WTC11 (cell line): Measurements from ENCODE around the gene CLHC1. TPM values are rescaled to one million over a fixed set of nuclear protein-coding genes. Genes with fewer than 3 reads are reported as not detected.
A peak's percentile ranks its signal among the peaks of the same experiment; 100 is the strongest.

ENCODE experiments used
- ATAC-seq: fragments of 200-7000 bp; cut with Tn5 transposase; 2 replicates; pipeline ENCODE4 v1.10.0; 2021; ENCODE audit warnings: mild to moderate bottlenecking, moderate library complexity
- CTCF ChIA-PET: fragments of 300-600 bp; sonication (Branson Sonifier 250); formaldehyde crosslinking; loops from one replicate; lab custom pipeline; 2021; ENCODE audit warnings: antibody characterized with exemption; lab: Charles Lee
- POLR2A ChIA-PET: fragments of 350-600 bp; sonication (Branson Sonifier 250); formaldehyde crosslinking; loops from one replicate; lab custom pipeline; 2021; ENCODE audit warnings: antibody characterized with exemption; lab: Charles Lee
- DNase-seq: peaks from one replicate; pipeline ENCODE4 v3.0.0; 2021; ENCODE audit warnings: low spot score
- H3K27ac Mint-ChIP-seq: 2 replicates; pipeline ENCODE4 v1.8.0; 2021; ENCODE audit warnings: mixed read lengths
- H3K27me3 Mint-ChIP-seq: 2 replicates; pipeline ENCODE4 v1.8.0; 2021; ENCODE audit warnings: low read depth, mild to moderate bottlenecking, moderate library complexity, mixed read lengths
- H3K36me3 Mint-ChIP-seq: 2 replicates; pipeline ENCODE4 v1.8.0; 2021; ENCODE audit warnings: mixed read lengths
- H3K4me1 Mint-ChIP-seq: 2 replicates; pipeline ENCODE4 v1.8.0; 2022; ENCODE audit warnings: mixed read lengths
- H3K4me3 Mint-ChIP-seq: 2 replicates; pipeline ENCODE4 v1.8.0; 2021; ENCODE audit warnings: mild to moderate bottlenecking, moderate library complexity, mixed read lengths
- H3K9me3 Mint-ChIP-seq: 2 replicates; pipeline ENCODE4 v1.8.0; 2021; ENCODE audit warnings: mixed read lengths
- AFF4 ChIP-seq: sonication (generic); formaldehyde crosslinking; IDR thresholded peaks from 2 replicates; pipeline ENCODE4 v1.8.1; 2023; ENCODE audit warnings: mild to moderate bottlenecking, missing genetic modification reagents, borderline replicate concordance
- CREB1 ChIP-seq: sonication (generic); formaldehyde crosslinking; IDR thresholded peaks from 2 replicates; pipeline ENCODE4 v1.8.0; 2023; ENCODE audit warnings: mild to moderate bottlenecking, missing genetic modification reagents
- ESRRA ChIP-seq: sonication (generic); formaldehyde crosslinking; IDR thresholded peaks from 2 replicates; pipeline ENCODE4 v1.8.1; 2022; ENCODE audit warnings: mild to moderate bottlenecking, missing genetic modification reagents, borderline replicate concordance
- FOXP1 ChIP-seq: sonication (generic); formaldehyde crosslinking; IDR thresholded peaks from 2 replicates; pipeline ENCODE4 v1.8.0; 2022; ENCODE audit warnings: missing genetic modification reagents, mild to moderate bottlenecking, moderate library complexity, borderline replicate concordance
- OVOL2 ChIP-seq: fragments of 250-450 bp; sonication (Bioruptor Pico); IDR thresholded peaks from 2 replicates; pipeline ENCODE4 v1.9.0; 2021; ENCODE audit warnings: mild to moderate bottlenecking, borderline replicate concordance
- PREB ChIP-seq: sonication (generic); formaldehyde crosslinking; IDR thresholded peaks from 2 replicates; pipeline ENCODE4 v1.8.1; 2022; ENCODE audit warnings: mild to moderate bottlenecking, missing genetic modification reagents, moderate library complexity, borderline replicate concordance
- ZNF121 ChIP-seq: sonication (generic); formaldehyde crosslinking; IDR thresholded peaks from 2 replicates; pipeline ENCODE4 v1.8.0; 2023; ENCODE audit warnings: missing genetic modification reagents
- ZNF281 ChIP-seq: sonication (generic); formaldehyde crosslinking; IDR thresholded peaks from 2 replicates; pipeline ENCODE4 v1.8.0; 2023; ENCODE audit warnings: mild to moderate bottlenecking, missing genetic modification reagents
- ZNF396 ChIP-seq: fragments of 250-450 bp; sonication (Bioruptor Pico); IDR thresholded peaks from 2 replicates; pipeline ENCODE4 v1.8.0; 2021; ENCODE audit warnings: mild to moderate bottlenecking, moderate library complexity, borderline replicate concordance
- ZNF416 ChIP-seq: fragments of 250-450 bp; sonication (Bioruptor Pico); IDR thresholded peaks from 2 replicates; pipeline ENCODE4 v1.9.0; 2021; ENCODE audit warnings: mild to moderate bottlenecking, inconsistent platforms
- total RNA-seq: library from RNA; stranded (reverse); gene quantifications from 3 replicates; pipeline ENCODE4 v1.2.3, GENCODE V29; 2021
- TF ChIP-seq, protein P1 (sequence below): sonication (generic); formaldehyde crosslinking; IDR thresholded peaks from 2 replicates; pipeline ENCODE4 v1.8.0; 2022; ENCODE audit warnings: mild to moderate bottlenecking, missing genetic modification reagents
- TF ChIP-seq, protein P2 (sequence below): fragments of 200-600 bp; IDR thresholded peaks from 2 replicates; pipeline ENCODE4 v1.8.0; 2022; ENCODE audit warnings: antibody characterized with exemption
- TF ChIP-seq, protein P3 (sequence below): sonication (generic); formaldehyde crosslinking; IDR thresholded peaks from 2 replicates; pipeline ENCODE4 v1.8.0; 2023; ENCODE audit warnings: missing genetic modification reagents
- TF ChIP-seq, protein P4 (sequence below): sonication (generic); formaldehyde crosslinking; IDR thresholded peaks from 2 replicates; pipeline ENCODE4 v1.8.0; 2022; ENCODE audit warnings: mild to moderate bottlenecking, missing genetic modification reagents
- TF ChIP-seq, protein P5 (sequence below): sonication (generic); formaldehyde crosslinking; conservative IDR thresholded peaks from 2 replicates; pipeline ENCODE4 v1.8.1; 2023; ENCODE audit warnings: mild to moderate bottlenecking, low read depth, missing genetic modification reagents, moderate library complexity

The CLHC1 gene
- total RNA-seq, 1 experiment from 2014 or later, result 7.5 TPM

GRCh38 chr2:55169359-55169758, 62.7 kb downstream of the CLHC1 start (continued):
- no peak for TF ChIP-seq PREB (CRISPR knock-in tag)
- TF ChIP-seq, protein P1, sequence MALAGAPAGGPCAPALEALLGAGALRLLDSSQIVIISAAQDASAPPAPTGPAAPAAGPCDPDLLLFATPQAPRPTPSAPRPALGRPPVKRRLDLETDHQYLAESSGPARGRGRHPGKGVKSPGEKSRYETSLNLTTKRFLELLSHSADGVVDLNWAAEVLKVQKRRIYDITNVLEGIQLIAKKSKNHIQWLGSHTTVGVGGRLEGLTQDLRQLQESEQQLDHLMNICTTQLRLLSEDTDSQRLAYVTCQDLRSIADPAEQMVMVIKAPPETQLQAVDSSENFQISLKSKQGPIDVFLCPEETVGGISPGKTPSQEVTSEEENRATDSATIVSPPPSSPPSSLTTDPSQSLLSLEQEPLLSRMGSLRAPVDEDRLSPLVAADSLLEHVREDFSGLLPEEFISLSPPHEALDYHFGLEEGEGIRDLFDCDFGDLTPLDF, result no peak
- no peak for TF ChIP-seq AFF4 (CRISPR knock-in tag)
- TF ChIP-seq, all 79 proteins: peak for 0

DNA sequence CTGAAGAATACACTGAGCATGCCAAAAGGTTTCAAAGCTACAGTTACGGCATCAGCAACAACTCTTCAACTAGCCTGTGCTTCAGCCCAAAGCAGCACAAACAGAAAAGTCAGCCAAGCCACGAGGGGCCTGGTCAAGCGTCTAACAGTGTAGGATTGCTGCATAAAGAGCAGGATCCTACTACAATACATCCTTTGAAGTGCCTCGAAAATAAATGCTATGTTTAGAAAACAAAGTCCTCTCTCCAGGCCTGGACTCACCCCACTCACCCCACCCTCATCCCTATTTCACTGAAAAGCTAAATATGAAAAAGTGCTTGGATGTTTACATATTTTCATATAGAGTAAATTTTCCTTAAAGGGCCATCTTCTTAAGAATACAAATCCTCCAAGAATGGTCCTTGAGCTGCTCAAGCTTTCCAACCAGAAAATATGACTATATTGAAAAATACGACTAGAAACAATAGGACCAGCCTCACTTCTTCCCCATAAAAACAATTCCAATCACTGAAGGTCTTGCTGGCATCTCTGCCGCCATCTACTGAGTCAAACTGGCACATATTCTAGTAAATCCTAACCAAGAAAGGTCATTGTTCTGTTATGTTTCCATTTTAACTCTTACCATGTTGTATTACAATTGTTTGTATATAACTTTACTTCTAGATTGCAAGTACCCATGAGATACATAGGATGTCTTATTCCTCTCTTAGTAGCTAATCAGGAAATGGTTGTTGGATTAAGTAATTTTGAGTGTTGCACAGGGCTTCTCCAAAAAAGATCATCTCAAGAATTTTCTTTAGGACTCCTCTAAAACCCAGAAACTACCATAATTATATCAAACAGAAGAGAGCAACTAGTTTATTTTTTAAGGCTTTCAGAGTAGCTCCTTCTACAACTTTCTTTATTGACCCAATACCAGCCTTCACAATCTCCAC, 63.6 kb downstream of the CLHC1 start:
- ChIA-PET POLR2A (interaction anchor here (0.6 kb wide), 1 partner anchor 252 kb away, joined by 4 read pairs; no protein-coding TSS in a partner anchor), CTCF (interaction anchor here (0.7 to 4.2 kb wide), 11 partner anchors 31 to 502 kb away, joined by 3 to 25 read pairs (median 5); partner anchors contain the start of gene RTN4)
- ATAC-seq (0 out of 2 replicates have a peak, but pooled peaks have one; percentile 38), DNase-seq (no peak)
- Mint-ChIP-seq H3K27ac (no peak overlapping the region; the same call in 1 of the 2 replicates), H3K27me3 (no peaks in the 10 kb centered on the region), H3K4me1 (peaks cover 26% of the 10 kb centered on the region), H3K36me3 (no peaks in the 10 kb centered on the region), H3K9me3 (no peaks in the 10 kb centered on the region), H3K4me3 (no peak overlapping the region)
- TF ChIP-seq, protein P2, sequence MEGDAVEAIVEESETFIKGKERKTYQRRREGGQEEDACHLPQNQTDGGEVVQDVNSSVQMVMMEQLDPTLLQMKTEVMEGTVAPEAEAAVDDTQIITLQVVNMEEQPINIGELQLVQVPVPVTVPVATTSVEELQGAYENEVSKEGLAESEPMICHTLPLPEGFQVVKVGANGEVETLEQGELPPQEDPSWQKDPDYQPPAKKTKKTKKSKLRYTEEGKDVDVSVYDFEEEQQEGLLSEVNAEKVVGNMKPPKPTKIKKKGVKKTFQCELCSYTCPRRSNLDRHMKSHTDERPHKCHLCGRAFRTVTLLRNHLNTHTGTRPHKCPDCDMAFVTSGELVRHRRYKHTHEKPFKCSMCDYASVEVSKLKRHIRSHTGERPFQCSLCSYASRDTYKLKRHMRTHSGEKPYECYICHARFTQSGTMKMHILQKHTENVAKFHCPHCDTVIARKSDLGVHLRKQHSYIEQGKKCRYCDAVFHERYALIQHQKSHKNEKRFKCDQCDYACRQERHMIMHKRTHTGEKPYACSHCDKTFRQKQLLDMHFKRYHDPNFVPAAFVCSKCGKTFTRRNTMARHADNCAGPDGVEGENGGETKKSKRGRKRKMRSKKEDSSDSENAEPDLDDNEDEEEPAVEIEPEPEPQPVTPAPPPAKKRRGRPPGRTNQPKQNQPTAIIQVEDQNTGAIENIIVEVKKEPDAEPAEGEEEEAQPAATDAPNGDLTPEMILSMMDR, result peak; percentile 34; the same call in 1 of the 2 replicates
- TF ChIP-seq ZNF416 (CRISPR knock-in tag), result no peak

DNA sequence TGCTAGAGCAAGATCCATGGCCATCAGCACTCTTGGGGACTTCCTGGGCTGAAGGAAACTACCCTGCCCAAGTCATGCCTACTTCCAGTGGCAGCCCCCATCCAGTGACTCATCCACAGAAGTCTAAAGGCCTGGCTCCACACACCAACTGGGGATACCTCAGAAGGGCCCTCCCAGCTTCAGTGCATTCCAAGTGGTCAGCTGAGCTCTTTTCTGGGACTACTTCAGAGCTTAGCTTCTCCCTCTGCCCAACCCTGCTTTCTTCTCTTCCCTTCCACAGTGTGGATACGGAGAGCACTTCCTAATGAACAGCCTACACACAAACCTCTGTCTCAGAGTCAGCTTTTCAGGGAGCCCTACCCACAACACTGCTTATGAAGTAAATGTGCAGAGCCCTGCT, 66.5 kb downstream of the CLHC1 start:
- no peak overlapping the region for H3K4me3 Mint-ChIP-seq
- CTCF ChIA-PET, result interaction anchor here (1.0 to 3.6 kb wide), 2 partner anchors 116 to 140 kb away, joined by 3 to 25 read pairs; partner anchors contain the start of gene RTN4
- no peak for ATAC-seq
- DNase-seq, result no peak
- H3K36me3 Mint-ChIP-seq, result no peaks in the 10 kb centered on the region
- TF ChIP-seq ZNF281 (no peak), ZNF396 (no peak), ESRRA (CRISPR knock-in tag) (no peak), CREB1 (CRISPR knock-in tag) (no peak), OVOL2 (CRISPR knock-in tag) (no peak), FOXP1 (CRISPR knock-in tag) (no peak), ZNF121 (CRISPR knock-in tag) (no peak)
- TF ChIP-seq, protein P3, sequence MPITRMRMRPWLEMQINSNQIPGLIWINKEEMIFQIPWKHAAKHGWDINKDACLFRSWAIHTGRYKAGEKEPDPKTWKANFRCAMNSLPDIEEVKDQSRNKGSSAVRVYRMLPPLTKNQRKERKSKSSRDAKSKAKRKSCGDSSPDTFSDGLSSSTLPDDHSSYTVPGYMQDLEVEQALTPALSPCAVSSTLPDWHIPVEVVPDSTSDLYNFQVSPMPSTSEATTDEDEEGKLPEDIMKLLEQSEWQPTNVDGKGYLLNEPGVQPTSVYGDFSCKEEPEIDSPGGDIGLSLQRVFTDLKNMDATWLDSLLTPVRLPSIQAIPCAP (CRISPR knock-in tag), result no peak
- TF ChIP-seq, protein P4, sequence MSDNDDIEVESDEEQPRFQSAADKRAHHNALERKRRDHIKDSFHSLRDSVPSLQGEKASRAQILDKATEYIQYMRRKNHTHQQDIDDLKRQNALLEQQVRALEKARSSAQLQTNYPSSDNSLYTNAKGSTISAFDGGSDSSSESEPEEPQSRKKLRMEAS (CRISPR knock-in tag), result no peak
- TF ChIP-seq, protein P5, sequence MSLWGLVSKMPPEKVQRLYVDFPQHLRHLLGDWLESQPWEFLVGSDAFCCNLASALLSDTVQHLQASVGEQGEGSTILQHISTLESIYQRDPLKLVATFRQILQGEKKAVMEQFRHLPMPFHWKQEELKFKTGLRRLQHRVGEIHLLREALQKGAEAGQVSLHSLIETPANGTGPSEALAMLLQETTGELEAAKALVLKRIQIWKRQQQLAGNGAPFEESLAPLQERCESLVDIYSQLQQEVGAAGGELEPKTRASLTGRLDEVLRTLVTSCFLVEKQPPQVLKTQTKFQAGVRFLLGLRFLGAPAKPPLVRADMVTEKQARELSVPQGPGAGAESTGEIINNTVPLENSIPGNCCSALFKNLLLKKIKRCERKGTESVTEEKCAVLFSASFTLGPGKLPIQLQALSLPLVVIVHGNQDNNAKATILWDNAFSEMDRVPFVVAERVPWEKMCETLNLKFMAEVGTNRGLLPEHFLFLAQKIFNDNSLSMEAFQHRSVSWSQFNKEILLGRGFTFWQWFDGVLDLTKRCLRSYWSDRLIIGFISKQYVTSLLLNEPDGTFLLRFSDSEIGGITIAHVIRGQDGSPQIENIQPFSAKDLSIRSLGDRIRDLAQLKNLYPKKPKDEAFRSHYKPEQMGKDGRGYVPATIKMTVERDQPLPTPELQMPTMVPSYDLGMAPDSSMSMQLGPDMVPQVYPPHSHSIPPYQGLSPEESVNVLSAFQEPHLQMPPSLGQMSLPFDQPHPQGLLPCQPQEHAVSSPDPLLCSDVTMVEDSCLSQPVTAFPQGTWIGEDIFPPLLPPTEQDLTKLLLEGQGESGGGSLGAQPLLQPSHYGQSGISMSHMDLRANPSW (CRISPR knock-in tag), result no peak
- TF ChIP-seq, all 79 proteins: peak for 0
- peaks cover 39% of the 10 kb centered on the region for H3K4me1 Mint-ChIP-seq
- H3K9me3 Mint-ChIP-seq, result no peaks in the 10 kb centered on the region
- H3K27me3 Mint-ChIP-seq, result no peaks in the 10 kb centered on the region
- POLR2A ChIA-PET, result no interaction called here
- no peak overlapping the region for H3K27ac Mint-ChIP-seq
